Breast epithelium (tissue), 3 donors: ENCODE results near the gene CENPC.

Experiments used
- CTCF ChIP-seq, 3 donors: fragments of 450-650 bp; IDR thresholded peaks; one replicate each; pipeline ENCODE4 v1.5.1; 2016 to 2017; ENCODE audit warnings: antibody characterized with exemption in 3 of 3, mild to moderate bottlenecking in 3 of 3, moderate library complexity in 3 of 3
- POLR2AphosphoS5 ChIP-seq, 3 donors: sonication (generic); formaldehyde crosslinking; IDR thresholded peaks; one replicate each; pipeline ENCODE4 v1.6.1; 2017; ENCODE audit warnings: antibody characterized with exemption in 3 of 3

GRCh38 chr4:67522851-67523671 lies 22.2 kb downstream of the CENPC start:
- TF ChIP-seq POLR2AphosphoS5 (IDR thresholded peaks at IDR 0.05) (no peak), CTCF (IDR thresholded peaks at IDR 0.05) (no peak)
